LNCaP clone FGC (cell line): Measurements from ENCODE around the gene CXADR.

ENCODE experiments used
- DNase-seq: peaks from one replicate; pipeline ENCODE4 v3.0.0-alpha.2; 2011; ENCODE audit warnings: low read depth
- H3K4me3 ChIP-seq: 2 replicates; pipeline ENCODE4 v1.5.1; 2011; ENCODE audit warnings: mild to moderate bottlenecking, low read depth, low read length, control low read depth
- CTCF ChIP-seq: IDR thresholded peaks from 2 replicates; pipeline ENCODE4 v1.5.1; 2012; ENCODE audit warnings: mild to moderate bottlenecking; ENCODE audit not compliant: control insufficient read depth, insufficient read depth; ENCODE audit errors: extremely low read depth

The CXADR gene

GRCh38 chr21:17512253-17513213 is at the start of gene CXADR:
Gene CXADR (plus strand): TSS chr21:17513043. CDS start chr21:17513130, 87 bp downstream.
- H3K4me3 ChIP-seq = peak within 1 kb of the TSS; percentile 67
- TF ChIP-seq CTCF = peak; percentile 39
- DNase-seq = peak; percentile 43

- TF ChIP-seq CTCF = no peak
- DNase-seq = no peak
- H3K4me3 ChIP-seq = no peak overlapping the region
Observed at GRCh38 chr21:17466166-17466565, 46.7 kb upstream of the CXADR start.

GRCh38 chr21:17467392-17467791 is 45.5 kb upstream of the CXADR start:
- no peak overlapping the region for H3K4me3 ChIP-seq
- TF ChIP-seq CTCF = no peak
- DNase-seq = no peak

- DNase-seq = no peak
- TF ChIP-seq CTCF = no peak
- H3K4me3 ChIP-seq = no peak overlapping the region
Observed at GRCh38 chr21:17467829-17468228, 45.0 kb upstream of the CXADR start.

- no peak for DNase-seq
Observed at GRCh38 chr21:17468698-17469097, 44.1 kb upstream of the CXADR start.

GRCh38 chr21:17469727-17470126 is 43.1 kb upstream of the CXADR start:
- no peak overlapping the region for H3K4me3 ChIP-seq
- no peak for DNase-seq
- no peak for TF ChIP-seq CTCF

More at GRCh38 chr21:17468698-17469097, 44.1 kb upstream of the CXADR start:
- no peak overlapping the region for H3K4me3 ChIP-seq
- no peak for TF ChIP-seq CTCF
